H1 (cell line): Measurements from ENCODE around the gene KCNIP3. TPM values are rescaled to one million over a fixed set of nuclear protein-coding genes. Genes with fewer than 3 reads are reported as not detected.

Experiments
- ATF2 ChIP-seq: IDR thresholded peaks from 2 replicates; pipeline ENCODE4 v1.6.1; 2012; ENCODE audit warnings: low read length, inconsistent platforms
- NANOG ChIP-seq: IDR thresholded peaks from 2 replicates; pipeline ENCODE4 v1.6.1; 2011; ENCODE audit warnings: low read length, low read depth, mild to moderate bottlenecking, inconsistent platforms; ENCODE audit not compliant: insufficient read depth, poor library complexity, severe bottlenecking
- NRF1 ChIP-seq: IDR thresholded peaks from 2 replicates; pipeline ENCODE4 v1.6.1; 2011; ENCODE audit warnings: mild to moderate bottlenecking, low read depth, low read length, improper control_type of control experiment
- POLR2A ChIP-seq, 2 experiments: IDR thresholded peaks; 1 replicate in 1 of 2; 2 replicates in 1 of 2; pipeline ENCODE4 v1.6.1; 2011; ENCODE audit warnings: low read depth in 2 of 2, low read length in 2 of 2, mild to moderate bottlenecking in 2 of 2; ENCODE audit errors: control extremely low read depth in 1 of 2
- TAF1 ChIP-seq: IDR thresholded peaks from 2 replicates; pipeline ENCODE4 v1.6.1; 2011; ENCODE audit warnings: mild to moderate bottlenecking, low read depth, low read length
- polyA plus RNA-seq, 7 experiments: library from polyadenylated mRNA; depleted of rRNA in 3 of 7; stranded (reverse) in 5 of 7; unstranded in 2 of 7; fragments of >200 nt in 5 of 7; fragments of 200-250 nt in 2 of 7; gene quantifications; 1 replicate in 5 of 7; 2 replicates in 1 of 7; 4 replicates in 1 of 7; pipeline versions ENCODE4 v1.2.1 to v1.2.3, GENCODE V29; 2011 to 2013; ENCODE audit warnings: missing spikeins in 2 of 7, mixed read lengths in 2 of 7
- total RNA-seq: library from RNA; stranded (reverse); fragmentation: NEBNext Ultra II Directional; extraction: Animal tissue kit (Norgen Biotek cat#: 25700); gene quantifications from 2 replicates; pipeline ENCODE4 v1.2.1, GENCODE V29; 2021

KCNIP3 gene
- total and polyA plus RNA-seq, 2 of the 8 experiments (the other 6 are each of a cell fraction or from before 2014, with no cell fraction given) = 0.33 to 1.9 TPM

GRCh38 chr2:95328358-95329125, 31.4 kb downstream of the KCNIP3 start (continued):
- TF ChIP-seq NRF1 (no peak), ATF2 (no peak), NANOG (no peak), TAF1 (no peak), POLR2A (IDR thresholded peaks at IDR 0.05; ENCODE audit: control extremely low read depth in 1 of 2, low read depth in 2 of 2, low read length in 2 of 2) (no peak)
- TF ChIP-seq, all 59 proteins: peak for 0
